ENCODE results near the gene SPAG17.

DNA sequence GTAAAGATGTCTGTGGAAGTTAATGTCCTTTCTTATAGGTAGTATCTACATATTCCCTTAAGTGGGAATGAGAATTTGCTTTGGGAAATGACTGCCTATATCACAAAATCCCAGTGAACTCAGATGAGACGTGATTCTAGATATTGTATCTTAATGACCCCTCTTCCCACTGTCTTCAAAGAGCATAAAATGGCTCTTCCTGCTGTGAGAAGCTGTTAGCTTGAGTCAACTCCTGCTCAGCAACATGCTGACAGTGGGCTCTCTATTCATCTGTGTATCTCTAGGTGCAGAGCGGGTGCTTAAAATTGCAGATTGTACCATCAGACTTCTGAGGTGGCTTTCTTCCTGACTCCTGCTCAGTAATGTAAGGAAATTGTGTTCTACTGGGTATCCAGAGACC is 100.6 kb downstream of the SPAG17 start:
- TF ChIP-seq, protein P1, sequence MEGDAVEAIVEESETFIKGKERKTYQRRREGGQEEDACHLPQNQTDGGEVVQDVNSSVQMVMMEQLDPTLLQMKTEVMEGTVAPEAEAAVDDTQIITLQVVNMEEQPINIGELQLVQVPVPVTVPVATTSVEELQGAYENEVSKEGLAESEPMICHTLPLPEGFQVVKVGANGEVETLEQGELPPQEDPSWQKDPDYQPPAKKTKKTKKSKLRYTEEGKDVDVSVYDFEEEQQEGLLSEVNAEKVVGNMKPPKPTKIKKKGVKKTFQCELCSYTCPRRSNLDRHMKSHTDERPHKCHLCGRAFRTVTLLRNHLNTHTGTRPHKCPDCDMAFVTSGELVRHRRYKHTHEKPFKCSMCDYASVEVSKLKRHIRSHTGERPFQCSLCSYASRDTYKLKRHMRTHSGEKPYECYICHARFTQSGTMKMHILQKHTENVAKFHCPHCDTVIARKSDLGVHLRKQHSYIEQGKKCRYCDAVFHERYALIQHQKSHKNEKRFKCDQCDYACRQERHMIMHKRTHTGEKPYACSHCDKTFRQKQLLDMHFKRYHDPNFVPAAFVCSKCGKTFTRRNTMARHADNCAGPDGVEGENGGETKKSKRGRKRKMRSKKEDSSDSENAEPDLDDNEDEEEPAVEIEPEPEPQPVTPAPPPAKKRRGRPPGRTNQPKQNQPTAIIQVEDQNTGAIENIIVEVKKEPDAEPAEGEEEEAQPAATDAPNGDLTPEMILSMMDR (conservative IDR thresholded peaks at IDR 0.05; ENCODE audit: low read length), result no peak
- TF ChIP-seq EZH2phosphoT487 (IDR thresholded peaks at IDR 0.05; ENCODE audit: borderline replicate concordance, low read depth, low read length), result no peak

Measured in OCI-LY7 (cell line).